Stimulated activated CD4-positive, alpha-beta T cell treated with anti-CD3 and anti-CD28 coated beads, Interleukin-15, amount 100 ng/mL, for 24 hours (primary cell): ENCODE measurements around the gene PEAK1.
A peak's percentile ranks its signal among the peaks of the same experiment; 100 is the strongest.
"Not testable (repeated sequence)": the region's sequence is repeated elsewhere in the genome, so short reads cannot be mapped to it uniquely, and the experiment has no call there.

Experiments
- DNase-seq: peaks from one replicate; pipeline ENCODE4 v3.0.0-alpha.2; 2020

The PEAK1 gene

DNA sequence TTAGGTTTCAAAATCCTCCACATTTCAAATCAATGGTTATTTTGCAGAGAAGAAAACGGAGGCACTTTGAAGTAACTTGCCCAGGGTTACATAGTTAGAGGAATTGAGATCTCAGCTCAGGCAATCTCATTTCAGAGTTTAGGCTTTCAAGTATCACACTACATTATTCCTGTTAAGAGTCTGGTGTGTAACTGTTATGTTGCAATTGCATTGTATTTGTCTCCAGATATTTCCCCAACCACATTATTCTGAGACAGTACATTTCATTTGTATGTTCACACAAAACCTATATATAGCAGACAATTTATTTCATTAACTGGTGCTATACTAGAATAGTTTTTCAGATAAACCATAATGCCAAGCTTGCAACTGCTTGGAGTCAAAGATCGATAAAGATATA lies 194.8 kb downstream of the PEAK1 start:
- DNase-seq: no peak

DNA sequence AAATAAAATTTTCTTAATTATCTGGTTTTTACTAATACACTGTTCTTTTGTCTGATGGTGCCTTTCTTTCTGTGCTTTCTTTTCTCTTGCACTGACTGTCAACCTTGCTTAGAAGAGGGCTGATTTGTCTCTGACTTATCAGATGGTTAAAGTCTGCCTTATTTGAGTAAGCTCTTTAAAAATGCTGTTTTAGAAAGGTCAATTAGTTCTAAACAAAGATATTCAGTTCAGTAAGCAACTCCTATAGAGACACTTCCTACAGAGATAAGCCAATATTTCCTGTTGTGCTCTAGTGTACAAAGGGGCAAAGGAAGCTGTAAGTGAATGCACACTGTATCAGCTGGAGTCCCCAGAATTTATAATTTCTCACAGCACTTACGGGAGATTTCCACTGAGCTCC lies 195.6 kb downstream of the PEAK1 start:
- no peak for DNase-seq

DNA sequence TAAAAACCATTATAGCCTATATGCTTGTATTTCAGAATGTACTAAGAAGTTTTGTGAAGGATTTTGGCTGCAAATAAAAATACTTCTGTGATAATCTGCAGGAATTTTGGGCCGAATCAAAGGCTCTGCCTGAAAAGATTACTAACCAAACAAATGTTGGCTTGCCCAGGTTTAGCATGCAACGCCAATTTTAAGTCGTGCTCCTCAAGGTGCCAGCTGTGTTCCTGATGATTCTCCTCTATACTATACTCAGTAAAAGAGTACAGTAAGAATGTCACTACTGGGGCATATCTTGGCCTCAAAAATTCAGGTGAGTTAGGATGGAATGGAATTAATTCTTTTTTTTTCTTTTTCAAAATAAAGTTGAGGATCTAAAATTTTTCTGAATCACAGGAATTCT lies 198.2 kb downstream of the PEAK1 start:
- DNase-seq: no peak

DNA sequence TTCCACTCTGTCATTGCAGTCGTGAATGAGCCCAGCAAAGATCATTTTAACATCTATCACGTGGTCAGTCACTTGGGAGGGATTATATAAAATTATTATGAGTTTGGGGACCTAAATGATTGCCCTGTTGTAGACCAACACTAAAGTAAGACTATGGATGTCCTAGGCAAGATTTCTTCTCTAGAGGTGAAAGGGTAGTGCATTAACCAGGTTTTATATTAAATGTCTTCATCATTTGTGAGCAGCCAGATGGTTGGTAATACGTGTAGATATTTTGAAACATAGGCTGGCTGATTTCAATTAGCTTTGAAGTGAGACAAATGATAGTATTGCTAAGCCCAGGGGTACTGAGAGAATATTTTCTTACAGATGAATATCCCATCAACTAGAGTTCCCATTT lies 198.7 kb downstream of the PEAK1 start:
- DNase-seq: no peak

DNA sequence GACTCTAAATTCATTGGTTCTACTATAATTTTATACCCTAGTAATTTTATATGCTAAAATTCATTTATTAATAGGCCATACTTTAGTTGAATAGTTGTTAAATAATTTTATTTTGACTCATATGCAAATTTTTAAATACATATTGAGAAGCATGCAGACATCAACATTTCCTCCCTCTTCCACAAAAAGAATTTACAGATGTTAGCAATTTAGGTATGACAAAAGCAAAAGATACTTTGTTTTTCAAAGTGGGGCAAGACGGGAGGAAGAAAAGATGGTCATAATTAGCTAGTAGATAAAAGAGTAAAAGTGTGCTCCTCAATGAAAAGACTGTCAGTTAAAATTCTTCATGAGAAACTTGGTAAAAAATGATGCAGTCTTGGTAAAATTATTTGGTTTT lies 200.1 kb downstream of the PEAK1 start:
- DNase-seq: no peak

DNA sequence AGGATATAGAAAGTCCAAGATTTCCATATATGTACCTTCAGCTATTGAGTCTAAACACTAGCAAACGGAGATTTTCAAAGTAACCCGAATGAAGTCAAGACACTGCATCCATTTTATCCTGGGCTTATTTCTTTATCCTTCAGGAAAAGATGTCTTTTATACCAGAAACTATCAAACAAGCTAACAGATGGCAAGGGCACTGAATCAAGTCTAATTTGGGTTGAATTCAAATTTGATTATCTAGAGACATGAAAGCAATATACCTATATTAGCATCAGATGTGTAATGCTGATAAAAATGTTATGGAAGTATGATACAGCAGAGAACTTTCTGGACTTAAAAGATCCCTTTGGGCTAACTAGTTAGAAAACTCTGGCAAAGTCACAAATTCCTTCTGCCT lies 210.7 kb downstream of the PEAK1 start:
- DNase-seq: no peak

DNA sequence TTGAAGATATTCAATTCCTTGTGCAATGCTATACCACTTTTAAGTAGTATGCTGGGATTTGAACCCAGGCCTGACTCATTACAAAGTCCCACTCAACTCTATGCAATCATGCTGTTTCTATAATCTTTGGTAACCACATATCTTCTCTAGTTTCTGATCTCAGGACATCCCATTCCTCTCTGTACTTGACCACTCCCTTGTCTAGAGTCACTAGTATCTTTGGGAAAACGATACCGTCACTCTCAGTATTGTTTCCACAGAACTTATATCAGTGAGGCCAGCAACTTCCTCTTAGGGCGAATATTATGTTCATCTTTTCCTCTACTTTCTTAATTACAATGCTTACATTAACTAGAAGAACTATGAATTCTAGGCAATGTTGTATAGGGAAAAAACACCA lies 211.7 kb downstream of the PEAK1 start:
- no peak for DNase-seq

DNA sequence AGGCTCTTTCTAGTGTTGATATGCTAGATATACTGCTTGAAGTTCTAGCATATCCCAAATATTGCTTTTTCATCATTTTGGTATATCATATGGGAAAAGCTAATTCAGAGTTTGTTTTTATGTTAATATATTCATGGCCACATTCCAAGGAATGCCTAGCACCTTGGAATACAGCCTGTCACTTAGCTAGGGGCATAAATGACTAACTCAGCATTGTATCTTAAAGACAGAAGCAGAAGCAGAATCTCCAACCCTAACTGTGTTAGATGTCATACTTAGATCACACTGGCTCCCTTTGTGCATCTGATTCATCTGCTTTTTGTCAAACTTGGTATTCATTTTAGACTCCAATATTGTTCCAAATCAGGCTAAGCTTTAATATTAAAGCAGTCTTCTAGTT lies 218.2 kb downstream of the PEAK1 start:
- DNase-seq: no peak

DNA sequence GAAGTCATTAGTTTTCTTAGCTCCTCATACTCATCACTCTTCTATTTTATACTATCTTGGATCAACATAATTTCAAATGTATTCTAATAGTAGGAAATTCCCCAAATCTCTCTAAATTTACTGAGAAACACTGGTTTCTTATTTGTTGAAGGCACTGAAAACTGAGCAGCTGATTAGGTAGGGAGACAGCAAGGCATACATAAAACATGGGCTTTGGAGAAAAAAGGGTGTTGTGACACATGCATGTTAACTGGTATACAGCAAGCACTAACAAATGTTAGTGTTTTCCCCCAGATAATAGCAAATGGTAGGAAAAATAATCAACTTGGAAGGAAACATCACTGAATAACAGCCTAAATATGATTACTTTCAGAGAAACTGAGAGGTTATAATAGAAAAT lies 223.5 kb downstream of the PEAK1 start:
- DNase-seq: no peak

DNA sequence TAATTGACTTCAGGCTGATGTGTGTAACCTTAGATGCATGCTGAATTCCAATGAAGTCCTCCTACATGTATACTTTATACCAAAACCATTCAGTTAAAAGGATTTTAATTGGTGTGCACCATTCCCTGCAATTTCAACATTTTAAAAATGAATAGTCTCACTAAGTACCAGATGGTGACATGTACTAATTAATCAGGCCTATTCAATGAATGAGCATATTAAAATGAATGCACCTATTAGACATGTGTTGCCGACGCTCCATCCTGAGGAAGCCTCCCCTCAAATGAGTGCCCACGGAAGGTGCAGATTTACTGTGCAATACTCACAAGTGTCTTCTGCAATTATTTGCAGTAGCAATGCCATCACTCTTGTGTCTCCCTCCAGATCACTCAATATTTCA lies 224.3 kb downstream of the PEAK1 start:
- DNase-seq: no peak

DNA sequence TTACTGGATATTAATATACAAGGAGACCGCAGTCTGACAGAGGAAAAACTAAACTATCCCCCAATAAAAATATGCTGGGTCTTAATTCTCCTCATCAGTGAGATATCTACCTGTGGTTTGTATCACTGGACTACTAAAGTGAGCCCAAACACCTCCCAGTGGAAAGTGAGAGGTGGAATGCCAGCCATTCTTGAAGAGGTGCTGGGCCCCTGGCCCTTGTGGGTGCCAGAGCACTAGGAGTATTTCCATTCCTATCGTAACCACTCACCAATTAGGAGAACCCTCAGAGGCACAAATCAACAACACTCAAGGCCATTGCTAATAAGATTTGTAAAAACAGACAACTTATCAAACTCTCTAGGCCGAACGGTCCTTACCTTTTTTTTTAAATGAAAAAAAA lies 227.5 kb downstream of the PEAK1 start:
- no peak for DNase-seq

DNA sequence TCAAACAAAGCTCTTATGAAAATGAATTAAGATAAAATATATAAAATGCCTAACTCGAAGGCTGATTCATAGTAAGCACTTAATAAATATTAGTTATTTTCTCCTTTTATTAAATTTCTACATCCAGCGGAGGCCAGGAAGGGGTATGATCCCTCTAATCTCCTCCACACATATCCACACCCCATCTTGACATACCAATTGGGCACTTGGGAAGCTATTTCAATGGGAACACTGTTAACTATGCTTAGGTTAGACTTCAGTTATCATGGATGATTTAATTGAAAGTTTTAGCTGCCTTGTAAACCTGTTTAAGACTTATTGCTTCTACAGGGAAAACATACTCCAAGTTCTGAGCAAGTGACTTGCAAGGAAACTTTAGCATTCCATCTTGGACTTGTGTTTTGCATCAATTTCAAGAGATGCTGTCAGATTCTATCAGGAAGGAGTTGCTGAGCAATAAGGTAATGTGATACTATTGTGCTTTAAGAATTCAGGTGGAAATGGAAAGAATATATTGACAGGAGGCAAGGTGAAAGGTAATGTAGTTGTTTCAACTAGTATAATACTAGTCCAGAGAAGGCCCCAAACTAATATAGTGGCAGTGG lies 228.6 kb downstream of the PEAK1 start:
- no peak for DNase-seq

DNA sequence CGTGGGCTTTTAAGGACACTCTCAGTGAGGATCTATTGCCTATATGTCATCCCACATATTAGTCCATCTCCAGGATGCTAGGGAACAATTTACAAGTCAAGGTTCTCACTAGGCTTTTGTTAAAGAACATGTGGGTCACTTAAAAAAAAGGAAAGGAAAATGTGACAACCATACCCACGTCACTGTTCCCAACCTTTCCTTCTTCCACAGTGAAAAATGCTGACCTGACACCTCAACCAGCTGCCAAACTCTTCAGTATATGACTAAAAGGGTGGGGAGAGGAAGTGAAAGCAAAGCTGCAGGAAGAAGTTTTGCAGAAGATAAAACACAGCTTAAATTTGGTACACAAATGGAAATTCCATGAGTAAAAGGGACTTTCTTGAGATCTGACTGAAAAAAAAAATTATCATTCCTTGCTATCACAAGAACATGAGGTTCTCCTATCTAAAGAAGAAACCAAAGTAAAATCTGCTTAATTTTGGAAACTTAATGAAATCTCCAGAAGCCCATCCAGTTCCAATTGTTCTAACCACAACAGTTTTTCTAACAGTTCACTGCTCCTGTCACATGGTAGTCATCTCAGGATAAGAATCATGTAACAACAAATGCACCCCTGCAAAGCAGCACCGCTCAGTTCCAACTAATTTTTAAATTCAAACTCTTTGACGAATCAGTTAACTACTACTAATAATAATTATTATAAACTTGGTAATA lies 232.0 kb downstream of the PEAK1 start:
- DNase-seq: peak; percentile 46

DNA sequence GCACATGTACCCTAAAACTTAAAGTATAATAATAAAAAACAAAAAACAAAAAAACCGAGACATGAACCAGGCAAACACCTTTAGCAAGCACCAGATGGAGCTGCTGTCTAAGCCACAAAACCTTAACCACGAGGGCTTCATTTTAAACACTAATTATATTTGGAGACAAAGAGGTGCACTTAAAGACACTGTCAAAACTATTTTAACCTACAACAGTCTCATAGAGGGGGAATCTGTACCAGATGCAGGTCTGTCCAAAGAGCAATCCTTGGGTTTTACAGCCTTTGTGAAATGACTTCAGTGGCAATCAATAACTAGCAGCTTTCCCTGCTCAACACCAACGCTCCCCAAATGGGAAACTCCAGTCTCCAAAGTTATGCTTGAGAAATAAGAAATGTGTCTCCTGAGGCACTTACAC lies 233.3 kb downstream of the PEAK1 start:
- DNase-seq: no peak

DNA sequence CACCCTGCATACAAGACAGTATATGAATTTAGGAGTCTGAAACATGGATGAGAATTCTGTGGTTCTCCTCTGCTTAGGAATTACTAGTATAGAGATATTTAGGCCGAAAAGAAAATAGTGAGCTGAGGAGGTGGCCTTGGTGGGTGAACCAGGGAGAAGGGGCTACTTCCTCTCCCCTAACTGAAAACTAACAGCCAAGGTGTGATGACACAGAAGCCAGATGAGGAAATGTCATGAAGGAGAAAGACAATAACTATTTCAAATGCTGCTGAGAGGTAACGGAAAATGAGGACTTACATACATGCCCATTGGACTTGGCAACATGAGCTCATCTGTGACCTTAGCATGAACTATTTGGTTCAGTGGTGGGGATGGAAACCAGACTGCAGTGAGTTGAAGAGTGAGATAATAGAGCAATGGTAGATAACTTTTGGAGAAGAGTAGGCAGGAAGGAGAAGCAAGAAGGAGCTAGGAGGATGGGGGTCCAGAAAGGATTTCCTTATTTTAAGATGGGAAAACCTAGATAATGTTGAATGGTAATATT lies 234.6 kb downstream of the PEAK1 start:
- DNase-seq: no peak

DNA sequence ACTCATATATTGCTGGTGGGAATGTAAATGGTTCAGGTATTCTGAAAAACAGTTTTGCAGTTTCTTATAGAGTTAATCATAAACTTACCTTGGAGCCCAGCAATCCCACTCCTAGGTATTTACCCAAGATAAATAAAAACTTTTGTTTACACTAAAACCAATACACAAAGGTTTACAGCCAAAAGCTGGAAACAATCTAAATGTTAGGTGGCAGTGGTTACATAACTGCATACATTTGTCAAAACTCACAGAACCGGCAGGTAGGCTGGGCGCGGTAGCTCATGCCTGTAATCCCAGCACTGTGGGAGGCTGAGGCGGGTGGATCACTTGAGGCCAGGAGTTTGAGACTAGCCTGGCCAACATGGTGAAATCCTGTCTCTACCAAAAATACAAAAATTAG lies 235.6 kb downstream of the PEAK1 start:
- not testable (repeated sequence) for DNase-seq

DNA sequence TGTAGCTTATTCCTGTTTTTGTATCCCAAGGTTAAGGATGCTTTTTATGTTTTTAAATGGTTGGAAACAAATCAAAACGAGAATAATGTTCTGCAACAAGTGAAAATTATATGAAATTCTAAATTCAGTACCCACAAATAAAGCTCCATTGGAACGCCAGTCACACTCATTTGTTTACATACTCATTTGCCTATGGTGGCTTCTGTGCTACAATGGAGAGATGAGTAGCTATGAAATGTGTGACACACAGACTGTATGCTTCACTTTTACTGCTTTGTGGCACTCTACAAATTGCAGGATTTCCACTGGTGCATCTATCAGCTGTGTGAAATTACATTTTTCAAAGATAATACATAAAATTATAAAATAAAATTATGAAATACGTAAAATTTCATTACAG lies 236.8 kb downstream of the PEAK1 start:
- no peak for DNase-seq

DNA sequence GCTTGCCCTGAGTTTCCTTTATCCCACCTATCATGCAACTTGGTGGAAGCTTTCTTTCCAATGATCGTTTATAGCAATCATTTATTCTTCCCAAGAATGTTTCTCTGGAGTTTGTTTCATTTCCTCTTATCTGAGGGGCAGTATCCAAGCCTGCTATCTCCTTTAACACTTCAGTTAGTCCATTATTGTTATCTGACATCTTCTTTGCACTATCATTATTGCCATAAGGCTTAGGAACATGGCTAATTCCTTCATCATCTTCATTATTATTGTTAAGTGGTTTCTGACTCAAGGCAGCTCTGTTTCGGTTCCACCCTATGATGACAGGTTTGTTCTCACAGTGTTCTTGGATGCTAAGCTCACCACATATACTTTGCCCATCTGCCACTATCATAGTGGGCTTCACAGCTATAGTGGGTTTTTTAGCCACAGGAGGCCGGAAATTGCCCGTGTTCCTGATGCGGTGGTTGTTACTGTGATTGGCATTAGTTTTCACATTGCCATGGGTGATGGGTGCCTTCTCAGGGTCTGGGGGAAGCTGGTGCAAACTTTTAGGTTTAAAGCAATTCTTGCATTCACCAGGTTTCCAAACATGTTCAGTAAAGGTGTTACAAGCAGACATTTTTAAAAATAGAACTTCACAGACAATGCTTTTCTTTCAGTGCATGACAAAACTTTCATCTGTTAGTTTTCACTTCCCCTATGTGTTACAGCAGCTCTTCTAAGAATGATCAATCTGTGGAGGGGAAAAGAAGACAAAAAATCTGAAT lies 238.4 kb downstream of the PEAK1 start:
- no peak for DNase-seq

DNA sequence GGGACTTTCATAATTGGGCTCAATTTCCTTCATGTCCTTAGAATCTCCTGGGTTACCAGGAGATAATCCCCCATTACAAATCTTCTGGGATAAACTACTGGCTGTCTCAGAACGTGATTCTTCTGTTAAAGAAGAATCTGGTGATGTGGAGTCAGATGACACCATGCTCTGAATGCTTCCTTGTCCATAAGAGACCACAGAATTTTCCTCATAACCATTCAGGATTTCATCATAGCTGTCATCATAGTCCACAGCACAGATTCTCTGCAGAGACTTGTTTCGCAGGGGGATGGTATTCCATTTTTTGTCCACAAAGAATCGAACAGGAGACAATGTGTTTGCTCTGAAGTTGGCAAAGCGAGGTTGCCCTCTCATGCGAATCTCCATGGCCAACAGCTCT lies 239.1 kb downstream of the PEAK1 start:
- no peak for DNase-seq

DNA sequence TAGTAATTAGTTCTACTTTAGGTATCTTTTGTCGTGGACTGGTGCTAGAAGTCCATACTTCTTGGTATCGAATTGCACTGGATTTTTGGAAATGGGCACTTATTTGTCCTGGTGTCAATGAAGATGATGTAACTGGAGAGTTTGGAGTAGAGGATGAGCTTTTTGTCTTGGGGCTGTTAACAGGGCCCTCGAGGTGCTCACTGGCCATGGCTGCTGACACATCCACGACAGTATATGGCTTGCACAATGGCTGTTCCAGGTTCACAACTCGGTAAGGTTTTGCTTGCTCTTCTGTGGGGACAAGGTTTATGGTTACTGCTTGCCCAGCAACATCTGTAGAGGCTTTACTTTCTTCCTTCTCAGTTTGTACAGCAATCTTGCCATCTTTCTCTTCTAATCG lies 239.6 kb downstream of the PEAK1 start:
- no peak for DNase-seq

DNA sequence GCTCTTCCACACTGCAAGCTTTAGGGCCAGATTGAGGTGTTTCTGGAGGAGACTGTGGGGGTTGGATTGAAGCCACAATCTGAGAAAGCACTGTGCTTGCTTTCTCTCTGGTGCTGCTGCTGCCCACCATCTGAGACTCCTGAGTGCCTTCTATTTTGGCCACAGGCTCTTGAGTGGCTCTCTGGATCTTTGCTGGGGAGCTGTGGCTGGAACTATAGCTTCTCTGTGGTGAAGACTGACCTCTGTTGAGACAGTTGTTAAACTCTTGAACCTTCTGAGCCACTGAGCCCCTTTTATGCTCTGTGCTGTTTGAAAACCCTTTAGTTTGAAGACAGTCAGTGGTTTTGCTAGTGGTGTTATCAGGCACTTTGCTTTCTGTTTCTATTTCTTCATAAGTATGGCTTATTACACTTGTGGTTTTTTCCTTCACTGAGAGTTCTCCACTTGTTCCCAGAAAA lies 240.3 kb downstream of the PEAK1 start:
- DNase-seq: peak; percentile 15

DNA sequence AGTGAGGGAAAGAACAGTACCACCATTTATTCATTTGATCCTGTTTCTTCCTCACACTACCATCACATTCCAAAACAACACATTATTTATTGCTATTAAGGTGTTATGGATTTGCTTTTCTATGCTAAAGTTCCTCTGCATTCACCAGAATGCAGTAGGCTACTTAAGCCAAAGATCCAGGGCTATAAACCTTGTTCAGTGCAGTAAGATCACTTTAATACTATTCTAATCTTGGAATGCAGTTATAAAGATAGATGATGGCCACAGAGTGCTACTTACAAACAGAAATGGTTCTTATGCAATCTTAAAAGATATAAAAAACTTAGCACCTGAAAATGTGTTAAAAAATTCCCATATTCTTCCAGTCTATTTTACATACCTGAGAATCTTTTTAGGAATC lies 241.5 kb downstream of the PEAK1 start:
- no peak for DNase-seq

DNA sequence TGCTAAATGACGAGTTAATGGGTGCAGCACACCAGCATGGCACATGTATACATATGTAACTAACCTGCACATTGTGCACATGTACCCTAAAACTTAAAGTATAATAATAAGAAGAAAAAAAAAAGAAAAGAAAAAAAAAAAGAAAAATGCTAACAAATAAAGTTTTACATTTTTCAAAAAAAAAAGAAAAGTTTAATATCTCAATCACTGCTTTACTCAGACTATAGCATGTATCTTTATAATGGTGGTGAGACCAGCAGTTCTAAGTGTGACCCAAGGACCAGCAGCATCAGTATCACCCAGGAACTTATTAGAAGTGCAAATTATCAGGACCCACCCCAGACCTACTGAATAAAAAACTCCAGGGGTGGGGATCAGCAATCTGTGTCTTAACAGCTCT lies 243.8 kb downstream of the PEAK1 start:
- not testable (repeated sequence) for DNase-seq

DNA sequence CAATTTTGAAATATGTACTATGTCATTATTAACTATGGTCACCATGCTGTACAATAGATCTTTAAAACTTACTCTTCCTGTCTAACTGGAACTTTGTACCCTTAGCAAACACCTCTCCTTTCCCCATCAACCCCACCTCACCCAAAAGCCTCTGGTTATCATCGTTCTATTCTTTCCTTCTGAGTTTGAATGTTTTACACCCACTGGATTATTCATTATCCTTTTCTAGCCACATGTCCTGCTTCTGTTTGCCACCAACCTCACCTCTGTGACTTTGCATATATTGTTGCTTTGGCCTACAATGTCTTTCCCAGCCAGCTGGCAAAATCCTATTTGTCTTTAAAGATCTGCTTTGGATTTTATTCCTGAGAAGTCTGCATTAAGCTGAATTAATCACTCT lies 246.4 kb downstream of the PEAK1 start:
- no peak for DNase-seq
